ENCODE results near the gene SULT1C4.
"Not testable (repeated sequence)": the region's sequence is repeated elsewhere in the genome, so short reads cannot be mapped to it uniquely, and the experiment has no call there.

The SULT1C4 gene

GRCh38 chr2:108377815-108378630 is at the start of gene SULT1C4:
TSS of gene SULT1C4 (plus strand) at chr2:108377954. CDS start at chr2:108378338, 384 bp downstream.
- Histone ChIP-seq H3K27me3 (ENCODE audit: low read depth) (no peaks in the 10 kb centered on the region), H3K4me3 (no peak within 1 kb of the TSS), H3K36me3 (replicated peaks) (no peaks in the 10 kb centered on the region), H3K4me1 (no peaks in the 10 kb centered on the region), H3K9me3 (no peaks in the 10 kb centered on the region)
- in situ Hi-C loops (cut with MboI; ENCODE audit: low sequenced_read_pairs), result no loop called here
- DNase-seq (ENCODE audit: low spot score in 2 of 2), result no peak

GRCh38 chr2:108329771-108330170 is 48.0 kb upstream of the SULT1C4 start:
- in situ Hi-C loops (cut with MboI; ENCODE audit: low sequenced_read_pairs), result no loop called here
- DNase-seq (ENCODE audit: low spot score in 2 of 2), result no peak
- H3K4me1 ChIP-seq, result no peaks in the 10 kb centered on the region
- H3K27me3 ChIP-seq (ENCODE audit: low read depth), result 0 out of 2 replicates have a peak, but pooled peaks cover 2% of the 10 kb centered on the region
- no peak overlapping the region for H3K4me3 ChIP-seq
- no peaks in the 10 kb centered on the region for H3K9me3 ChIP-seq
- H3K36me3 ChIP-seq (replicated peaks), result no peaks in the 10 kb centered on the region

- Histone ChIP-seq H3K36me3 (replicated peaks) (no peaks in the 10 kb centered on the region), H3K4me3 (no peak overlapping the region), H3K27me3 (ENCODE audit: low read depth) (0 out of 2 replicates have a peak, but pooled peaks cover 2% of the 10 kb centered on the region), H3K4me1 (no peaks in the 10 kb centered on the region), H3K9me3 (no peaks in the 10 kb centered on the region)
- in situ Hi-C loops (cut with MboI; ENCODE audit: low sequenced_read_pairs), result no loop called here
- DNase-seq (ENCODE audit: low spot score in 2 of 2), result no peak
Measured at GRCh38 chr2:108330979-108331378, 46.8 kb upstream of the SULT1C4 start.

GRCh38 chr2:108345951-108346350 is 31.8 kb upstream of the SULT1C4 start:
- Histone ChIP-seq H3K27me3 (ENCODE audit: low read depth) (no peaks in the 10 kb centered on the region; the same call in 1 of the 2 replicates), H3K9me3 (no peaks in the 10 kb centered on the region), H3K36me3 (replicated peaks) (no peaks in the 10 kb centered on the region), H3K4me1 (no peaks in the 10 kb centered on the region), H3K4me3 (no peak overlapping the region)
- in situ Hi-C loops (cut with MboI; ENCODE audit: low sequenced_read_pairs), result no loop called here
- DNase-seq (ENCODE audit: low spot score in 2 of 2), result no peak

- no peaks in the 10 kb centered on the region for H3K9me3 ChIP-seq
- H3K4me1 ChIP-seq, result no peaks in the 10 kb centered on the region
- no peak for DNase-seq (ENCODE audit: low spot score in 2 of 2)
- H3K4me3 ChIP-seq, result no peak overlapping the region
- in situ Hi-C loops (cut with MboI; ENCODE audit: low sequenced_read_pairs), result no loop called here
- no peaks in the 10 kb centered on the region for H3K36me3 ChIP-seq (replicated peaks)
- H3K27me3 ChIP-seq (ENCODE audit: low read depth), result no peaks in the 10 kb centered on the region
Measured at GRCh38 chr2:108346827-108347226, 30.9 kb upstream of the SULT1C4 start.

GRCh38 chr2:108347786-108348185 is 30.0 kb upstream of the SULT1C4 start:
- H3K36me3 ChIP-seq (replicated peaks), result no peaks in the 10 kb centered on the region
- H3K9me3 ChIP-seq, result no peaks in the 10 kb centered on the region
- no peaks in the 10 kb centered on the region for H3K27me3 ChIP-seq (ENCODE audit: low read depth)
- in situ Hi-C loops (cut with MboI; ENCODE audit: low sequenced_read_pairs), result no loop called here
- no peak overlapping the region for H3K4me3 ChIP-seq
- DNase-seq (ENCODE audit: low spot score in 2 of 2), result no peak
- H3K4me1 ChIP-seq, result no peaks in the 10 kb centered on the region

- in situ Hi-C loops (cut with MboI; ENCODE audit: low sequenced_read_pairs), result no loop called here
- no peaks in the 10 kb centered on the region for H3K9me3 ChIP-seq
- no peaks in the 10 kb centered on the region for H3K4me1 ChIP-seq
- no peak overlapping the region for H3K4me3 ChIP-seq
- H3K27me3 ChIP-seq (ENCODE audit: low read depth), result no peaks in the 10 kb centered on the region
- no peak for DNase-seq (ENCODE audit: low spot score in 2 of 2)
- H3K36me3 ChIP-seq (replicated peaks), result no peaks in the 10 kb centered on the region
Measured at GRCh38 chr2:108348816-108349570, 28.8 kb upstream of the SULT1C4 start.

GRCh38 chr2:108349571-108349928 is 28.2 kb upstream of the SULT1C4 start:
- in situ Hi-C loops (cut with MboI; ENCODE audit: low sequenced_read_pairs), result no loop called here
- Histone ChIP-seq H3K9me3 (no peaks in the 10 kb centered on the region), H3K4me1 (no peaks in the 10 kb centered on the region), H3K27me3 (ENCODE audit: low read depth) (no peaks in the 10 kb centered on the region), H3K36me3 (replicated peaks) (no peaks in the 10 kb centered on the region), H3K4me3 (no peak overlapping the region)
- no peak for DNase-seq (ENCODE audit: low spot score in 2 of 2)

GRCh38 chr2:108351889-108352288 is 25.9 kb upstream of the SULT1C4 start:
- Histone ChIP-seq H3K9me3 (no peaks in the 10 kb centered on the region), H3K4me1 (no peaks in the 10 kb centered on the region), H3K27me3 (ENCODE audit: low read depth) (no peaks in the 10 kb centered on the region), H3K36me3 (replicated peaks) (no peaks in the 10 kb centered on the region), H3K4me3 (no peak overlapping the region)
- in situ Hi-C loops (cut with MboI; ENCODE audit: low sequenced_read_pairs), result no loop called here
- DNase-seq (ENCODE audit: low spot score in 2 of 2), result no peak

GRCh38 chr2:108354136-108354535 is 23.6 kb upstream of the SULT1C4 start:
- 0 out of 2 replicates have a peak, but pooled peaks cover 4% of the 10 kb centered on the region for H3K27me3 ChIP-seq (ENCODE audit: low read depth)
- DNase-seq (ENCODE audit: low spot score in 2 of 2), result no peak
- H3K9me3 ChIP-seq, result no peaks in the 10 kb centered on the region
- in situ Hi-C loops (cut with MboI; ENCODE audit: low sequenced_read_pairs), result no loop called here
- H3K4me1 ChIP-seq, result no peaks in the 10 kb centered on the region
- H3K36me3 ChIP-seq (replicated peaks), result no peaks in the 10 kb centered on the region
- H3K4me3 ChIP-seq, result no peak overlapping the region

DNA sequence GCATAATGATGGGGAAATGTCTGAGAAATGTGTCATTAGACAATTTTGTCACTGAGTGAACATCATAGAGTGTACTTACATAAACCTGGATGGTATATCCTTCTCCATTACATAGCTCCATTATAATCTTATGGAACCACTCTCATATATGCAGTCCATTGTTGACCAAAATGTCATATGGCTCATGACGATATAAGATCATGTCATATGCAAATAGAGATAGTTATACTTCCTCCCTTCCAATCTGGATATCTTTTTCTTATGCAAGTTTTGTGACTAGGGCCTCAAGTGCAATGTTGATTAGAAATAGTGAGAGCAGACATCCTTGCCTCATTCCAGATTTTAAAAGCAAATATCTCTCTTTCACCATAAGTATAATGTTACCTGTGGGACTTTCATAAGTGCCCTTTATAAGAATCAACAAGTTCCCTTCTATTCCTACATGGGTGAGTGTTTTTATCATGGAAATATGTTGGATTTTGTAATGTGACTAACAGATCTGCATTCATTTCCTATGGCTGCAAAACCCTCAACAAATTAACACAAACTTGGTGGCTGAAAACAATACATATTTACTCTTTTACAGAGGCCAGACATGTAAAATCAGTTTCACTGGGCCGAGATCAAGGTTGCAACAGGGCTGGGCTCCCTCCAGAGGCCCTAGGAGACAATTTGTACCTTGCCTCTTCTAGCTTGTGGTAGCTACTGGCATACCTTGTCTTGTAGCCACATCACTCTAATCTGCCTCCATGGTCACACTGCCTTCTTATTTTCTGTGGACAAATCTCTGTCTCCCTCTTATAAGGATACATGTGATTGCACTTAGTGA is 21.6 kb upstream of the SULT1C4 start:
- no peak for DNase-seq (ENCODE audit: low spot score in 2 of 2)
- Histone ChIP-seq H3K27me3 (ENCODE audit: low read depth) (peaks cover 5% of the 10 kb centered on the region; the same call in 1 of the 2 replicates), H3K36me3 (replicated peaks) (no peaks in the 10 kb centered on the region), H3K9me3 (no peaks in the 10 kb centered on the region), H3K4me1 (no peaks in the 10 kb centered on the region), H3K4me3 (no peak overlapping the region)
- in situ Hi-C loops (cut with MboI; ENCODE audit: low sequenced_read_pairs), result no loop called here

DNA sequence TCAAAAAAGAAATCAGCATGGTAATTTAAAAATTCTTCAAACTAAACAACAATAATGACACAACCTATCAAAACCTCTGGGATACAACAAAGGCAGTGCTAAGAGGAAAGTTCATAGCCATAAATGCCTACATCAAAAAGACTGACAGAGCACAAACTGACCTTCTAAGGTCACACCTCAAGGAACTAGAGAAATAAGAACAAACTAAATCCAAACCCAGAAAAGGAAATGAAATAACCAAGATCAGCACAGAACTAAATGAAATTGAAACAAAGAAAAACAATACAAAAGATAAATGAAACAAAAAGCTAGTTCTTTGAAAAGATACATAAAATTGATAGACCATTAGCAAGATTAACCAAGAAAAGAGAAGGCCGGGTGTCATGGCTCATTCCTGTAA is 18.4 kb upstream of the SULT1C4 start:
- DNase-seq (ENCODE audit: low spot score in 2 of 2); H3K4me3 ChIP-seq; H3K27me3 ChIP-seq (ENCODE audit: low read depth); H3K9me3 ChIP-seq; H3K36me3 ChIP-seq (replicated peaks); H3K4me1 ChIP-seq; in situ Hi-C loops (cut with MboI; ENCODE audit: low sequenced_read_pairs): not testable (repeated sequence)

DNA sequence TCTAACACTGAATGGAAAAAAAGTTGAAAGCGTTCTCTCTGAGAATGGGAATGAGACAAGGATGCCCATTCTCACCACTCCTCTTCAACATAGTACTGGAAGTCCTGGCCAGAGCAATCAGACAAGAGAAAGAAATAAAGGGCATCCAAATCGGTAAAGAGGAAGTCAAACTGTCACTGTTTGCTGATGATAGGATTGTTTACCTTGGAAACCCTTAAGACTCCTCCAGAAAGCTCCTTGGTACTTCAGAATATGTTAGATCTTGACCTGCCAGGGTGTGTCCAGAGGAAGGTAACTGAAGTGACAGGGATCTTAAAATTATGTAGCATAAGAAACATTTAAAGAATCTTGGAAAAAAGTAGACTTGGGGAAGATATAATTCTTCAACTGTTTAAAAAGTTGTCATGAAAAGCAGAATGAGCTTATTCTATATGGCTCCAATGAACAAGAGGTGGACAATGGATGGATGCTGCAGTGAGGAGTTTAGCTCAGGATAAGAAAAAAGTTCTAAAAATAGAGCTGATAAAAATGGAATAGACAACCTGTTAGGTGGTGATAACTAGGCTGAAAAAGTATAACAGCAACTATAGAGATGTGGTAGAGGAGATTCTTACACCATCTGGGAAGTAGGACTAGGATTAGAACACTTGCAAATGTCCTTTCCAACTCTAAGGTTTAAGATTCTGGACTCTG is 16.8 kb upstream of the SULT1C4 start:
- in situ Hi-C loops (cut with MboI; ENCODE audit: low sequenced_read_pairs), result no loop called here
- no peak for DNase-seq (ENCODE audit: low spot score in 2 of 2)
- Histone ChIP-seq H3K9me3 (no peaks in the 10 kb centered on the region), H3K27me3 (ENCODE audit: low read depth) (peaks cover 5% of the 10 kb centered on the region; the same call in 1 of the 2 replicates), H3K4me3 (no peak overlapping the region), H3K36me3 (replicated peaks) (no peaks in the 10 kb centered on the region), H3K4me1 (no peaks in the 10 kb centered on the region)

Measured in HAP-1 (cell line).